ENCODE results near the gene ZNF275.

The ZNF275 gene

DNA sequence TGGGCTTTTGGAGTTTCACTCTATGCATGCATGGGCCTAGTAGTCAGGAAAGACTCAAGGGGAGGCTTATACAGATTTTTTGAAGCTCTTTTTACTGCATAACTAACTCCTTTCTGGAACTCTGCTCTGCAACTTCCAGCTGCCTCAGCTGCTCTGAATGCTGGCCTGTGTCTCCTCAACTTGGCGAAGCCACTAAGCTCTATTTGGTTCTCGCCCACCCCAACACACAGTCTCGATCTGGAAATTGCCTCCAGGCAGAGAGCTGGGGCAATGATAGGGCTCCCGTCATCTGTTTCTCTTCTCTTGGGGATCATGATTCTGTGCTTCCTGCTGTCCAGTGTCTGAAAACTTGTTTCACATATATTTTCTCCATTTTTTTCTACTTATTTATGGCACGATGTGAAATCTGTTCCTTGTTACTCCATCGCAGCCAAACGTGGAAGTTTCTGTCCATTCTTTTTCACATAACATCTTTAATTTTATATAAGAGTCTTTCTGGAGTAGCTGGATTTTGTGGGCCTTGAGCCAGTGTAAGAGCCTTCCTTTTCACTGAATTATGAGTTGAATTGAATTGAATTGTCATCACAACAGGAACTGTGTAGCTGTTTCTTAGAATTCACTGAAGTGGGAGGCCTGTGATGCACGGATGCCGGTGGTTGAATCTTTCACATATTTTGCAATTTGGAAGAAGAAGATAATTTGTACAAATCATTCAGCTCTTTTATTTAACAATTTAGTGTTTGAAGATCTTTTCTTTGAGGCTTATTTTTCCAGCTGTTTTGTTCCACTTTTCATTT lies 9.0 kb downstream of the ZNF275 start:
- CTCF ChIA-PET: interaction anchor here (1.0 to 1.3 kb wide), 2 partner anchors 16 to 49 kb away, joined by 3 to 4 read pairs; no protein-coding TSS in a partner anchor
- no peak overlapping the region for H3K27ac ChIP-seq (ENCODE audit: insufficient read depth in 1 of 2, low read depth in 1 of 2, low read length in 2 of 2, poor library complexity in 1 of 2, severe bottlenecking in 2 of 2)
- H3K36me3 ChIP-seq (ENCODE audit: control insufficient read depth in 4 of 4, insufficient read depth in 4 of 4, low read length in 3 of 4): peaks cover 8 to 69% (median 28%) of the 10 kb centered on the region in 4 experiments
- H3K4me3 ChIP-seq (ENCODE audit: control insufficient read depth in 1 of 7, extremely low read depth in 1 of 7, insufficient read depth in 4 of 7, low read depth in 2 of 7, low read length in 6 of 7): no peak overlapping the region
- no peaks in the 10 kb centered on the region for H3K27me3 ChIP-seq (replicated peaks in 2 of 5; ENCODE audit: control insufficient read depth in 4 of 5, insufficient read depth in 5 of 5, low read length in 4 of 5)
- peaks cover 0 to 4% (median 1%) of the 10 kb centered on the region in 4 experiments for H3K4me1 ChIP-seq (ENCODE audit: control extremely low read depth in 1 of 4, control insufficient read depth in 4 of 4, insufficient read depth in 4 of 4, low read length in 3 of 4)
- POLR2A ChIA-PET: no interaction called here
- WGBS (ENCODE audit: insufficient coverage): 91% methylated on average over 4 of the region's 9 CpGs
- no peak for DNase-seq
- H3K9me3 ChIP-seq (ENCODE audit: control extremely low read depth in 1 of 5, control insufficient read depth in 4 of 5, insufficient read depth in 2 of 5, low read depth in 1 of 5, low read length in 4 of 5): peaks cover 0 to 24% (median 4%) of the 10 kb centered on the region in 5 experiments

DNA sequence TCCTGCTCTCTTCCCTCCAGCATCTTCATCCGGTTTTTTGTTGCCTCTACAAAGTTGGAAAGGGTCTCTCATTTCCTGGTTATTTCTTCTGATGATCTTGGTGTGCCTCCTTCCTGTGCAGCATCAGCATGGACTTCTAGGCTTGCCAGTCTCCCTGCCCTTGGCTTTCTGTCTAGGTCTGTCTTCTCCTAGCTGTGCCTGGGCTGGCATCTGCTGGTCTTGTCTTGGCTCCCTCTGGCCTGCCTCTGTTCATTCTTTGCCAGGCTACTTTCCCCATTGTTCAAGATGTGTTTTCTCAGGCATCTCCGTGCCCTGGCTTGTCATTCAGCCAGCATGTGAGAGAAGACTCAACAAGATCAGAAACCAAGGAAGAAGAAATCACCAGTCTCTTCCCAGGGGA lies 9.7 kb downstream of the ZNF275 start:
- ChIA-PET CTCF (no interaction called here), POLR2A (no interaction called here)
- Histone ChIP-seq H3K36me3 (ENCODE audit: control insufficient read depth in 4 of 4, insufficient read depth in 4 of 4, low read length in 3 of 4) (peaks cover 8 to 67% (median 29%) of the 10 kb centered on the region in 4 experiments), H3K4me3 (ENCODE audit: control insufficient read depth in 1 of 7, extremely low read depth in 1 of 7, insufficient read depth in 4 of 7, low read depth in 2 of 7, low read length in 6 of 7) (no peak overlapping the region), H3K4me1 (ENCODE audit: control extremely low read depth in 1 of 4, control insufficient read depth in 4 of 4, insufficient read depth in 4 of 4, low read length in 3 of 4) (no peaks in the 10 kb centered on the region), H3K9me3 (ENCODE audit: control extremely low read depth in 1 of 5, control insufficient read depth in 4 of 5, insufficient read depth in 2 of 5, low read depth in 1 of 5, low read length in 4 of 5) (peaks cover 0 to 24% (median 4%) of the 10 kb centered on the region in 5 experiments), H3K27me3 (replicated peaks in 2 of 5; ENCODE audit: control insufficient read depth in 4 of 5, insufficient read depth in 5 of 5, low read length in 4 of 5) (no peaks in the 10 kb centered on the region), H3K27ac (ENCODE audit: insufficient read depth in 1 of 2, low read depth in 1 of 2, low read length in 2 of 2, poor library complexity in 1 of 2, severe bottlenecking in 2 of 2) (no peak overlapping the region)
- WGBS (ENCODE audit: insufficient coverage): 83% methylated on average over 1 of the region's 2 CpGs
- DNase-seq: no peak

DNA sequence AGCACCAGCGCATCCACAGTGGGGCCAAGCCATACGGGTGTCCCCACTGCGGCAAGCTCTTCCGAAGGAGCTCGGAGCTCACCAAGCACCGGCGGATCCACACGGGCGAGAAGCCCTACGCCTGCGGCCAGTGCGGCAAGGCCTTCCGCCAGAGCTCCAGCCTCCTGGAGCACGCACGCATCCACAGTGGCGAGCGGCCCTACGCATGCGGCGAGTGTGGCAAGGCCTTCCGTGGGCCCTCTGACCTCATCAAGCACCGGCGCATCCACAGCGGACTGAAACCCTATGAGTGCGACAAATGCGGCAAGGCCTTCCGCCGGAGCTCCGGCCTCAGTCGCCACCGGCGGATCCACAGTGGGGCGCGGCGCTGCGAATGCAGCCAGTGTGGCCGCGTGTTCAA lies 13.6 kb downstream of the ZNF275 start:
- Histone ChIP-seq H3K36me3 (ENCODE audit: control insufficient read depth in 4 of 4, insufficient read depth in 4 of 4, low read length in 3 of 4) (peaks cover 0 to 49% (median 28%) of the 10 kb centered on the region in 4 experiments), H3K9me3 (ENCODE audit: control extremely low read depth in 1 of 5, control insufficient read depth in 4 of 5, insufficient read depth in 2 of 5, low read depth in 1 of 5, low read length in 4 of 5) (peaks cover 0 to 20% (median 0%) of the 10 kb centered on the region in 5 experiments)
- 97% methylated on average over 38 of the region's 38 CpGs for WGBS (ENCODE audit: insufficient coverage)

DNA sequence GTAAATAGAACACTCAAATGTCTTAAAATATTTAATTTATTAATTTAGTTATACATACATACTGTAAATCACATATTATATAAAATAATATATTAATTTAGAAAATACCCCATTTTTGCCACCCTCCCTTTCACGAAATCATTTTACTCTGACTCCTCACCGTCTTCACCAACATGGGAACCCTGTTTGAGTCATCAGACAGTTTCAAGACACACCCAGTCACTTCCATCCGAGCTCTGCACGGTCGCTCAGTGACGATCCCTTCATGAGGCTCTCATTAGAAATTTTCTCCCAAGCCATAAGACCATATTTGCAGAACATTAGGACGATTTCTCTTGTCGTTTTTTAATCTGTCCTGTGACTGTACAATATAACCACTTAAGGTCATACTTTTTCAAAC lies 14.5 kb downstream of the ZNF275 start:
- H3K4me1 ChIP-seq (ENCODE audit: control extremely low read depth in 1 of 4, control insufficient read depth in 4 of 4, insufficient read depth in 4 of 4, low read length in 3 of 4): no peaks in the 10 kb centered on the region
- ChIA-PET POLR2A (no interaction called here), CTCF (no interaction called here)
- H3K27ac ChIP-seq (ENCODE audit: insufficient read depth in 1 of 2, low read depth in 1 of 2, low read length in 2 of 2, poor library complexity in 1 of 2, severe bottlenecking in 2 of 2): no peak overlapping the region
- H3K9me3 ChIP-seq (ENCODE audit: control extremely low read depth in 1 of 5, control insufficient read depth in 4 of 5, insufficient read depth in 2 of 5, low read depth in 1 of 5, low read length in 4 of 5): peaks cover 0 to 20% (median 0%) of the 10 kb centered on the region in 5 experiments
- no peak for DNase-seq
- no peak overlapping the region for H3K4me3 ChIP-seq (ENCODE audit: control insufficient read depth in 1 of 7, extremely low read depth in 1 of 7, insufficient read depth in 4 of 7, low read depth in 2 of 7, low read length in 6 of 7)
- 84% methylated on average over 8 of the region's 8 CpGs for WGBS (ENCODE audit: insufficient coverage)
- H3K36me3 ChIP-seq (ENCODE audit: control insufficient read depth in 4 of 4, insufficient read depth in 4 of 4, low read length in 3 of 4): peaks cover 0 to 49% (median 26%) of the 10 kb centered on the region in 4 experiments
- H3K27me3 ChIP-seq (replicated peaks in 2 of 5; ENCODE audit: control insufficient read depth in 4 of 5, insufficient read depth in 5 of 5, low read length in 4 of 5): peaks cover 0 to 2% (median 0%) of the 10 kb centered on the region in 5 experiments

More for the DNA sequence above, 13.6 kb downstream of the ZNF275 start:
- no peak overlapping the region for H3K27ac ChIP-seq (ENCODE audit: insufficient read depth in 1 of 2, low read depth in 1 of 2, low read length in 2 of 2, poor library complexity in 1 of 2, severe bottlenecking in 2 of 2)
- POLR2A ChIA-PET: no interaction called here
- H3K4me1 ChIP-seq (ENCODE audit: control extremely low read depth in 1 of 4, control insufficient read depth in 4 of 4, insufficient read depth in 4 of 4, low read length in 3 of 4): no peaks in the 10 kb centered on the region
- H3K4me3 ChIP-seq (ENCODE audit: control insufficient read depth in 1 of 7, extremely low read depth in 1 of 7, insufficient read depth in 4 of 7, low read depth in 2 of 7, low read length in 6 of 7): no peak overlapping the region
- no peak for DNase-seq
- peaks cover 0 to 2% (median 0%) of the 10 kb centered on the region in 5 experiments for H3K27me3 ChIP-seq (replicated peaks in 2 of 5; ENCODE audit: control insufficient read depth in 4 of 5, insufficient read depth in 5 of 5, low read length in 4 of 5)
- CTCF ChIA-PET: no interaction called here

- Histone ChIP-seq H3K4me3 (ENCODE audit: control insufficient read depth in 1 of 7, extremely low read depth in 1 of 7, insufficient read depth in 4 of 7, low read depth in 2 of 7, low read length in 6 of 7) (no peak overlapping the region), H3K4me1 (ENCODE audit: control extremely low read depth in 1 of 4, control insufficient read depth in 4 of 4, insufficient read depth in 4 of 4, low read length in 3 of 4) (no peaks in the 10 kb centered on the region), H3K36me3 (ENCODE audit: control insufficient read depth in 4 of 4, insufficient read depth in 4 of 4, low read length in 3 of 4) (peaks cover 0 to 38% (median 18%) of the 10 kb centered on the region in 4 experiments), H3K27me3 (replicated peaks in 2 of 5; ENCODE audit: control insufficient read depth in 4 of 5, insufficient read depth in 5 of 5, low read length in 4 of 5) (peaks cover 0 to 2% (median 0%) of the 10 kb centered on the region in 5 experiments), H3K27ac (ENCODE audit: insufficient read depth in 1 of 2, low read depth in 1 of 2, low read length in 2 of 2, poor library complexity in 1 of 2, severe bottlenecking in 2 of 2) (no peak overlapping the region), H3K9me3 (ENCODE audit: control extremely low read depth in 1 of 5, control insufficient read depth in 4 of 5, insufficient read depth in 2 of 5, low read depth in 1 of 5, low read length in 4 of 5) (peaks cover 0 to 16% (median 0%) of the 10 kb centered on the region in 5 experiments)
- POLR2A ChIA-PET: no interaction called here
- CTCF ChIA-PET: no interaction called here
- 88% methylated on average over 3 of the region's 5 CpGs for WGBS (ENCODE audit: insufficient coverage)
- no peak for DNase-seq
Measured at GRCh38 chrX:153349952-153350351, 16.0 kb downstream of the ZNF275 start.

DNA sequence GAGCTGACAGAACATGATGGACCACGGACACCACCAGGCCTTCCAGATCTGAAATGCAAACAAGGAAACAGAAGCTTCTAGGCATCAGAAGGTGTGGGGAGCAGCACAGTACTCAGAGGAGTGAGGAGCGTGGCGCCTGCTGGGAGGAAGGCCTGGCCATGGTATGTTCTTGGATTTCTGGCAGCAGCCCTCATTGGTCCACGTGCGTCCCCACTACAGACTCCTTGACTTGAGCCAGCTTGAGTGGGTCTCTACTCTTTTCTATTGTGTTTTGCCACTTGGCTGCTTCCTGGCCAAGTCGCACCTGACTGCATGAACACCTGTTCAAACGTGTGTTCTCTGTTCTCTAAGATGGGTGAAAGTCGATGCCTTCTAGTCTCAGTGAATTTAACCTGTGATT lies 18.0 kb downstream of the ZNF275 start:
- no peak for DNase-seq
- 84% methylated on average over 8 of the region's 8 CpGs for WGBS (ENCODE audit: insufficient coverage)
- POLR2A ChIA-PET: no interaction called here
- CTCF ChIA-PET: no interaction called here
- H3K36me3 ChIP-seq (ENCODE audit: control insufficient read depth in 4 of 4, insufficient read depth in 4 of 4, low read length in 3 of 4): peaks cover 0 to 26% (median 14%) of the 10 kb centered on the region in 4 experiments
- H3K27ac ChIP-seq (ENCODE audit: insufficient read depth in 1 of 2, low read depth in 1 of 2, low read length in 2 of 2, poor library complexity in 1 of 2, severe bottlenecking in 2 of 2): no peak overlapping the region
- H3K4me1 ChIP-seq (ENCODE audit: control extremely low read depth in 1 of 4, control insufficient read depth in 4 of 4, insufficient read depth in 4 of 4, low read length in 3 of 4): no peaks in the 10 kb centered on the region
- H3K27me3 ChIP-seq (replicated peaks in 2 of 5; ENCODE audit: control insufficient read depth in 4 of 5, insufficient read depth in 5 of 5, low read length in 4 of 5): peaks cover 0 to 2% (median 0%) of the 10 kb centered on the region in 5 experiments
- H3K9me3 ChIP-seq (ENCODE audit: control extremely low read depth in 1 of 5, control insufficient read depth in 4 of 5, insufficient read depth in 2 of 5, low read depth in 1 of 5, low read length in 4 of 5): peaks cover 0 to 11% (median 0%) of the 10 kb centered on the region in 5 experiments
- H3K4me3 ChIP-seq (ENCODE audit: control insufficient read depth in 1 of 7, extremely low read depth in 1 of 7, insufficient read depth in 4 of 7, low read depth in 2 of 7, low read length in 6 of 7): no peak overlapping the region

GRCh38 chrX:153352858-153353257 lies 18.9 kb downstream of the ZNF275 start:
- no peaks in the 10 kb centered on the region for H3K4me1 ChIP-seq (ENCODE audit: control extremely low read depth in 1 of 4, control insufficient read depth in 4 of 4, insufficient read depth in 4 of 4, low read length in 3 of 4)
- peaks cover 0 to 2% (median 0%) of the 10 kb centered on the region in 5 experiments for H3K27me3 ChIP-seq (replicated peaks in 2 of 5; ENCODE audit: control insufficient read depth in 4 of 5, insufficient read depth in 5 of 5, low read length in 4 of 5)
- no peak overlapping the region for H3K4me3 ChIP-seq (ENCODE audit: control insufficient read depth in 1 of 7, extremely low read depth in 1 of 7, insufficient read depth in 4 of 7, low read depth in 2 of 7, low read length in 6 of 7)
- peaks cover 0 to 4% (median 0%) of the 10 kb centered on the region in 5 experiments for H3K9me3 ChIP-seq (ENCODE audit: control extremely low read depth in 1 of 5, control insufficient read depth in 4 of 5, insufficient read depth in 2 of 5, low read depth in 1 of 5, low read length in 4 of 5)
- DNase-seq: no peak
- H3K36me3 ChIP-seq (ENCODE audit: control insufficient read depth in 4 of 4, insufficient read depth in 4 of 4, low read length in 3 of 4): peaks cover 0 to 18% (median 7%) of the 10 kb centered on the region in 4 experiments
- WGBS (ENCODE audit: insufficient coverage): 100% methylated on average over 2 of the region's 3 CpGs
- ChIA-PET CTCF (no interaction called here), POLR2A (no interaction called here)
- H3K27ac ChIP-seq (ENCODE audit: insufficient read depth in 1 of 2, low read depth in 1 of 2, low read length in 2 of 2, poor library complexity in 1 of 2, severe bottlenecking in 2 of 2): no peak overlapping the region
